Upper lobe of right lung (tissue), 1 donor: ENCODE results near the gene PTPRK. TPM values are rescaled to one million over a fixed set of nuclear protein-coding genes. Genes with fewer than 3 reads are reported as not detected.

Experiments
- ATAC-seq: fragments of 200-7000 bp; cut with Tn5 transposase; one replicate; pipeline ENCODE4 v1.9.1; 2020; ENCODE audit warnings: mild to moderate bottlenecking, moderate library complexity
- DNase-seq: peaks from one replicate; pipeline ENCODE4 v3.0.0-alpha.2; 2020
- H3K27ac ChIP-seq: fragments of 200-600 bp; one replicate; pipeline ENCODE4 v1.8.0; 2022
- H3K27me3 ChIP-seq: fragments of 200-600 bp; one replicate; pipeline ENCODE4 v1.8.0; 2022; ENCODE audit warnings: mild to moderate bottlenecking
- H3K36me3 ChIP-seq: fragments of 200-600 bp; one replicate; pipeline ENCODE4 v1.8.0; 2022
- H3K4me1 ChIP-seq: fragments of 200-600 bp; one replicate; pipeline ENCODE4 v1.8.0; 2022
- H3K4me3 ChIP-seq: fragments of 200-600 bp; one replicate; pipeline ENCODE4 v1.8.0; 2022; ENCODE audit warnings: mild to moderate bottlenecking
- H3K9me3 ChIP-seq: fragments of 200-600 bp; one replicate; pipeline ENCODE4 v1.8.0; 2022
- CTCF ChIP-seq: fragments of 200-600 bp; IDR thresholded peaks from one replicate; pipeline ENCODE4 v1.8.0; 2022; ENCODE audit warnings: antibody characterized with exemption
- intact Hi-C: fragments of 100-400 bp; cut with DNase I; formaldehyde crosslinking; loops from one replicate; pipeline ENCODE4 v1.11.0; 2022
- total RNA-seq: library from RNA; stranded (reverse); fragmentation: NEBNext Ultra II Directional; extraction: Animal tissue kit (Norgen Biotek cat#: 25700); gene quantifications from one replicate; pipeline ENCODE4 v1.2.1, GENCODE V29; 2021
- donor health status: DM: no; HTN: yes; CAD: no; lungs with severe emphysema.

PTPRK gene
- total RNA-seq, 1 donor from 2014 or later: 64.6 TPM

DNA sequence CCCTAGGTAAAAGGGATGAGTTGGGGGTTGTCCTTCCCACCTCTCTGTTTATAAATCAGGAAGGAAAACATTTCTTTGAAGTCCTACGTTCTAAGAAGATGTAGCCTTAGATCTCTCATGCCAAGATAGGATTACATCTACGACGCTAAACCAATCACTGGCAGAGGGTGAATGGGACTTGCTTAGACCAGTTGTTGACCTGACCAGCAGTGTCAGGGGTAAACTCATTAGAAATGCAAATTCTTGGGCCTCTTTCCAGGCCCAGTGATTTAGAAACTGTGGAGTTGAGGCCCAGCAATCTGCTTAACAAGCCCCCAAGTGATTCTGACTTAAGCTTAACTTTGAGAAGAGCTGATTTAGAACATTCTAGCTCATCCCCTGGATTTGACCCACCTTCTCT lies 472.4 kb downstream of the PTPRK start:
- TF ChIP-seq CTCF: no peak
- Histone ChIP-seq H3K9me3 (no peaks in the 10 kb centered on the region), H3K4me1 (no peaks in the 10 kb centered on the region), H3K4me3 (no peak overlapping the region), H3K36me3 (no peaks in the 10 kb centered on the region), H3K27me3 (no peaks in the 10 kb centered on the region), H3K27ac (no peak overlapping the region)
- intact Hi-C loops: no loop called here
- DNase-seq (no peak), ATAC-seq (no peak)

DNA sequence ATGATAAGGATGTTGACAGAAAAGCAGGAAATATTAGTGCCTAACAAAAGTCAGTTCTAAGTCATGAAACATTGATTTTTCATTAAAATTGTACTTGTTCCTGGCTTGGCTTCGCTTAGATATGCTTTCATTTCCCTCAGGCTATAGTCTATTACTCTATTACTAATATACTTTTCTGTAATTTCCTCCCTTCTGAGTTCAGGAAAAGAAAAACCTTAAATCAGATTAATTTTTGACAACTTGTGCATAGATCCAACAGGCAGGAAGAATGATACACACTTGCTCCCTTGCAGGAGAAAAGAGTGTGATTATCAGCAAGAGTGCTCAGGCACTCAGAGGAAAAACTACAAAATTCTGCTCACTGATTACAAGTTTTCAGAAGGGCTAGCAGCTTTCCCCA lies 474.4 kb downstream of the PTPRK start:
- Histone ChIP-seq H3K36me3 (no peaks in the 10 kb centered on the region), H3K27me3 (no peaks in the 10 kb centered on the region), H3K9me3 (no peaks in the 10 kb centered on the region), H3K4me1 (no peaks in the 10 kb centered on the region), H3K4me3 (no peak overlapping the region), H3K27ac (no peak overlapping the region)
- ATAC-seq (no peak), DNase-seq (no peak)
- TF ChIP-seq CTCF: no peak
- intact Hi-C loops: no loop called here

GRCh38 chr6:128039543-128039942 lies 480.9 kb downstream of the PTPRK start:
- DNase-seq (no peak), ATAC-seq (no peak)
- H3K27ac ChIP-seq: no peak overlapping the region
- no peaks in the 10 kb centered on the region for H3K9me3 ChIP-seq
- TF ChIP-seq CTCF: no peak
- no peaks in the 10 kb centered on the region for H3K27me3 ChIP-seq
- intact Hi-C loops: no loop called here
- no peaks in the 10 kb centered on the region for H3K4me1 ChIP-seq
- H3K36me3 ChIP-seq: no peaks in the 10 kb centered on the region
- no peak overlapping the region for H3K4me3 ChIP-seq

- Histone ChIP-seq H3K27me3 (no peaks in the 10 kb centered on the region), H3K4me1 (no peaks in the 10 kb centered on the region), H3K9me3 (no peaks in the 10 kb centered on the region), H3K4me3 (no peak overlapping the region), H3K27ac (no peak overlapping the region), H3K36me3 (no peaks in the 10 kb centered on the region)
- intact Hi-C loops: no loop called here
- TF ChIP-seq CTCF: no peak
- DNase-seq (no peak), ATAC-seq (no peak)
Observed at GRCh38 chr6:128036808-128037570, 483.4 kb downstream of the PTPRK start.

DNA sequence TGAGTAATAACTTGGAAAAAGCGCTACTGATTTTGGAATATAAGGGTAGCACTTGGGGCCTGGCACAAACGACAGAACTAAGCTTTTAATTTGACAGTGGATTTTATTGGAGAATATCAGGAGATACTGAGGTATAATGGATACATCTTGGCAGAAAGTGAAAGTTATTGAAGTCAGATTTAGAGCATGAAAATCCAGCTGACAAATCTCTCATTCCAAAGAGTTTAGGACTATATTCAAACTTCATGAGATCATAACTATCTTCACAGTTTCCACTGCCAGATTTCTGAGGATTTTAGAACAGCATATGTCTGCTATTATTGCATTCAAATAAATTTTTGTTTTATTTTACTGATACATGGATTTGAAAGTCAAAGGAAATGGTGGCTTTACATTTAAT lies 487.2 kb downstream of the PTPRK start:
- H3K4me3 ChIP-seq: no peak overlapping the region
- H3K4me1 ChIP-seq: no peaks in the 10 kb centered on the region
- intact Hi-C loops: no loop called here
- ATAC-seq: no peak
- H3K27me3 ChIP-seq: no peaks in the 10 kb centered on the region
- no peaks in the 10 kb centered on the region for H3K9me3 ChIP-seq
- no peak overlapping the region for H3K27ac ChIP-seq
- H3K36me3 ChIP-seq: no peaks in the 10 kb centered on the region
- no peak for TF ChIP-seq CTCF
- DNase-seq: no peak

DNA sequence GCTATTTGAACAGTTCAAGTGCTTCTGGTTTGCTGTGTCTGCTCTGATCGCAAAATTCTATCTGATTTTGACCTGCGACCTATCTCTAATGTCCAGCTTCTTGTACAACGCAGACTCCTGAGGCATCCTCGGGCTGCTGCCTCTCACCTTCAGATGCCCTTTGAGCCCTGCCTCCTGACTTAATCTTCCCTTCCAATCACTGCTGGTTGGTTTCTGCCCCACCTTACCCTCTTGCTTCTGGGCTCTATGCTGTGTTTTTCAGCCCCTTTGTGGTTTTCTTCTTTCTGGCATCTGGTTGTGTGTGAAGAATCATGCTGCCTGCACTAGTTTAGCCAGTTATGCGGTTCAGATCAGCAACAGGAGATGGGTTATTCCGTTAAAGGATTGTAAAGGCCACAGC lies 488.4 kb downstream of the PTPRK start:
- Histone ChIP-seq H3K27ac (no peak overlapping the region), H3K27me3 (no peaks in the 10 kb centered on the region), H3K4me3 (no peak overlapping the region), H3K4me1 (no peaks in the 10 kb centered on the region), H3K9me3 (no peaks in the 10 kb centered on the region), H3K36me3 (no peaks in the 10 kb centered on the region)
- no peak for TF ChIP-seq CTCF
- ATAC-seq (no peak), DNase-seq (no peak)
- intact Hi-C loops: no loop called here
